HG02623 (cell line): ENCODE measurements around the gene SKIDA1.

Source experiments
- ATAC-seq: cut with Tn5 transposase; IDR thresholded peaks from one replicate; pipeline ENCODE4 v1.9.1; 2021; ENCODE audit warnings: moderate library complexity; ENCODE audit not compliant: unreplicated experiment

SKIDA1 gene

GRCh38 chr10:21517134-21518031 is 8.1 kb downstream of the SKIDA1 start:
- ATAC-seq = peak; percentile 47

- peak; percentile 64 for ATAC-seq
These were observed 9.0 kb downstream of the SKIDA1 start for GRCh38 chr10:21516242-21517131.

- ATAC-seq = no peak
These were observed 9.9 kb downstream of the SKIDA1 start for GRCh38 chr10:21515361-21516241.

GRCh38 chr10:21514818-21515351 is 10.6 kb downstream of the SKIDA1 start:
- no peak for ATAC-seq

GRCh38 chr10:21514129-21514817 is 11.2 kb downstream of the SKIDA1 start:
- no peak for ATAC-seq

GRCh38 chr10:21513405-21513788 is 12.1 kb downstream of the SKIDA1 start:
- no peak for ATAC-seq

GRCh38 chr10:21512573-21513404 is 12.7 kb downstream of the SKIDA1 start:
- ATAC-seq = no peak

- ATAC-seq = no peak
These were observed 13.4 kb downstream of the SKIDA1 start for GRCh38 chr10:21511946-21512572.

GRCh38 chr10:21511095-21511570 is 14.3 kb downstream of the SKIDA1 start:
- no peak for ATAC-seq

GRCh38 chr10:21510241-21511094 is 15.0 kb downstream of the SKIDA1 start:
- no peak for ATAC-seq

GRCh38 chr10:21509341-21510240 is 15.9 kb downstream of the SKIDA1 start:
- no peak for ATAC-seq

GRCh38 chr10:21508706-21509331 is 16.7 kb downstream of the SKIDA1 start:
- ATAC-seq = no peak

GRCh38 chr10:21507150-21507549 is 18.3 kb downstream of the SKIDA1 start:
- no peak for ATAC-seq

- no peak for ATAC-seq
These were observed 19.1 kb downstream of the SKIDA1 start for GRCh38 chr10:21506351-21506750.

GRCh38 chr10:21505711-21506278 is 19.7 kb downstream of the SKIDA1 start:
- no peak for ATAC-seq

- ATAC-seq = no peak
These were observed 21.9 kb downstream of the SKIDA1 start for GRCh38 chr10:21503542-21503941.
